GM19397 (cell line): Measurements from ENCODE around the gene DAZAP1.
"Not testable (repeated sequence)": the region's sequence is repeated elsewhere in the genome, so short reads cannot be mapped to it uniquely, and the experiment has no call there.

Source experiments
- ATAC-seq: cut with Tn5 transposase; IDR thresholded peaks from one replicate; pipeline ENCODE4 v1.9.1; 2021; ENCODE audit warnings: mild to moderate bottlenecking, moderate library complexity; ENCODE audit not compliant: unreplicated experiment

Gene DAZAP1

DNA sequence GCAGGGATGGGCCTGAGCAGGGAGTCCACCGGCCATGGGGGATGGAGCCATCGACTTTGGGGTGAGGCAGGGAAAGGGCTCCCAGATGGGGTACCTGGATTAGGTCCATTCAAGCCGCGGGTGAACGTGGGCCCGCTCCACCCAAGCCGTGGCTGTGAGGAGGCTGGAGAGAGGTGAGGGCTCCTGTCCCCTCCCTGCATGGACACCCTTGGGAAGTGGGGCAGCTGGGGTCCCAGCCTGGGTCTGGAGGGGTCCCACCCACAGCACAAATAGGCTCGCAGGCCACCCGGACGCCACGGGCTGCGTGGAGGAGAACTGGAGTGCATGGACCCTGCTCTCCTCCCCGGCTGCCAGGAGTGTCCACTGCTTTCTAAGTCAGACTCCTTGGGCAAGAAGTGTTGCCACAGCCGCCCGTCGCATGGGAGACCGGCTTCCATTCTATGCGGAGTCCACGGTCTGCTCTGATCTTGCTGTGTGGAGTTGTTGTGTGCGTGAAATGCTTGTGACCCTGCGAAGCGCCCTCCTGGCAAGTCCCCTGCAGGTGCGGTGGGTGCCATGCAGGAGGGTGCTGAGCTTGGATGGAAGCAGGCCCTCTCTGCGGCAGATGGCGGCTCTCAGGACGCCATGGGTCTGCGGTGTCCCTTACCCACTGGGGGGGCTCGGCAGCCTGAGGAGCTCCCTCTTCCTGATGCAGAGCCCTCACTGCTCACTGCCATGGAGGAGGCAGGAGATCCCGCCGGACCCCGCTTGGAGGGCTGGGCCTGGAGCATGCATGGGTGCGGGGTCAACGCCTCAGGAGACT is 2.0 kb downstream of the DAZAP1 start:
- ATAC-seq, result no peak

DNA sequence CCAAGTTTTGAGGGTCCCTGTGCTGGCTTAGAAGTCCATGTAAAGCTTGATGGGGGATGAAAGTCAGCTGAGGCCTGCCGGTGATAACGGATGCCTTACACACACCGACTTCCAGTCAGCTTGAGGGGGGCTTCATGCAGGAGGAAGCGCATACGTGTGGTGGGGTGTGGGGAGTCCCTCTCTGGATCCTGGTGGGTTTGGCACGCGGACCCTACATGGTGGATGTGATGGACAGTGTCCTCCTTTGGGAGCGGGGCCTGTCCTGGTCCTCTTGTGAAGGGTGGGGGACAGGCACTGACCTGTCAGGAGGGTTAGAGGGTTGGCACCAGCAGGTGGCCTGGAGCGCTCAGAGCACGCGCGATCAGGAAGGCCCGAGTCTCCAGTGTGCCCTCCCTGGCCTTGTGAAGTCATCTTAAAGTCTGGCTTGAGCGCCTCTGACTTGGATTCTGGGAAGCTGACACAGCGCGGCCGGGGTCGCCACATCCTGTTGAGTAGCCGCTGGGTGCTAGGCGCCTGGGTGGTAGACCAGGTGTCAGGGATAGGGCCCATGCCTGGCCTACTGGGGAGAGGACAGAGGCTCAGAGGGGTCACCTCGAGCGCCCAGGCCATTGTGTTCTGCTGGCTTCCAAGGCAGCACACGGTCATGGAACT is 2.9 kb downstream of the DAZAP1 start:
- no peak for ATAC-seq

DNA sequence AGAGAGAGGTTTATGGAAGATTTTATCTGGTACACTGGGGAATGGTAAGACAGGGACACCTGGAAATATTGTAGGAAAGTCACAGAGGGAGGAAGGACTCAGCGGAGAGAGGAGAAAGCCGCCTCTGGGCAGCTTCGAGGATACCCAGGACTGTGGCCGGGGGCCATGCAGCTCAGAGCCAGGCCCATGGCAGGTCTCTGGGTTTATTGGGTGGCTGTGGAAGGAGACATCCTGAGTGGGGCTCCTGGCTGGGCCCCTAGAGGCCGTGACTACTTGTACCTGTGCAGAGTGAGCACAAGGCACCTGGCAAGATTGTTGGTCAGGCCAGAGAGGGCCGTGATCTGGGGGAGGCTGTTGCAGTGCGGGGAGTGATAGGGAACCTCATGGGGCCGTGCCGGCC is 3.4 kb downstream of the DAZAP1 start:
- ATAC-seq, result no peak

DNA sequence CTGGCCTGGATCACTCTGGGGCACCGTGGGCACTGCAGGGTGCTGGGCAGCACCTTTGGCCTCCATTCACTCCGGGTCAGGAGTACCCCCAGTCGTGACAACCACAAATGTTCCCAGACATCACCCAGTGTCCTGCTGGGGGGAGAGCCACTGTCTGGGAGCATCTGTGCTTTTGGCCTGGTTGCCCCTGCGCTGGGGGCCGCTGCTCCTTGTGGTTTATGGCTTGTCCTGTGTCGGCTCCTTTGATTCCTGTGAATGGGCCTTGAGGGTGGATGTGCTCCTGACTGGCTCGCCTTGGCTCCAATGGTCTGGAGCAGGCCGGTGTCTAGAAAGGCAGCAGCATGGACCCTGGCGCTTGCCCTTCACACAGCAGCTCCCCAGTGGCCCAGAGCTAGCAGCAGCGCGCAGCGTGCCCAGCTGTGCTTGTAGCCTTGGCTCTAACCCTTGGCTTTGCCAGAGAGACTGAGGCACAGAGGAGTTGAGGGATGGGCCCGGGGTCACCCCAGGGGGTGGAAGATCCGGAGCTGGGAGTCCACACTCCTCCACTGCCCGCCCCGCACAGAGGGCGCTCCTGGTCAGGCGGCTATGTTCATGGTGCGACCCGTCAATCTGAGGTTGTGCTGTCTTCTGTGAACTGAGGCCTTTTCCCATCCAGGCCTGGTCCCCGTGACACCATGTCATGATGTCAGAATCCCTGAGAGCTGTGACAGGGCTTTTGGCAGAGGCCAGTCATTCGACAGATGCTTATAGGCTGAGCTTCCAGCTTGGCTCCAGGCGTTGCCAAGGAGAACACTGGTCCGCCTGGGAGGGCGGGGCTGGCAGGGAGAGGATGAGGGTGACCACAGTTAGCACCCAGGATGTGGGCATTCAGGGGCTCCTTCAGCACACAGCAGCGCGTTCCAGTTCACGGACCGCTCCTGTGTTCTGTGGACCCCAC is 4.1 kb downstream of the DAZAP1 start:
- no peak for ATAC-seq

DNA sequence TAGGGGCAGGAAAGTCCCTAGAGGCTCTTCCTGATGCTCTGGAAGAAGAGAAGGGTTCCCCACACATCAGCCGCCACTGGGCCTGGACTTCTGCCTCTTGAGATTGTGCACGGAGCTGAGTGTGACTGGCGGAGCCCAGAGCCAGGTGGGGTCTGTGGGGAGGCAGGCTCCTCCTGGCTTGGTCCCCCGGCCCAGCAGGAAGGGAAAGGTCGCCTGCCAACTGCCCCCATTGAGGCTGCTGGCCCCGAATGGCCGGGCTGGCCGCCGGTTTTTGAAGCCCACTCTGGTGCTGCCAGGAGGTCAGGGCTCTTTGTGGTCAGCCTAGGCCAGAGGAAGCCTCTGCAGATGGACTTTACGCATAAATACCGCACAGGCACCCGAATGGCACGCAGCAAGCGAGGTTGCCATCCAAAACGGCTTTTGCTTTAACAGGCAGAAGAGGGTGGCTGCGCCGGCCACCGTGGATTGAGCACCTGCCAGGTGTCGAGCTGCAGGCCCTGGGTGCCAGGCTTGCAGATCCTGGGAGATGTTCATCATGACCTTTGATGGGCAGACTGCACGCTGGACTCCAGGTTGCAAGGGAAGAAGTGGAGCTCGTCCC is 5.0 kb downstream of the DAZAP1 start:
- ATAC-seq, result no peak

DNA sequence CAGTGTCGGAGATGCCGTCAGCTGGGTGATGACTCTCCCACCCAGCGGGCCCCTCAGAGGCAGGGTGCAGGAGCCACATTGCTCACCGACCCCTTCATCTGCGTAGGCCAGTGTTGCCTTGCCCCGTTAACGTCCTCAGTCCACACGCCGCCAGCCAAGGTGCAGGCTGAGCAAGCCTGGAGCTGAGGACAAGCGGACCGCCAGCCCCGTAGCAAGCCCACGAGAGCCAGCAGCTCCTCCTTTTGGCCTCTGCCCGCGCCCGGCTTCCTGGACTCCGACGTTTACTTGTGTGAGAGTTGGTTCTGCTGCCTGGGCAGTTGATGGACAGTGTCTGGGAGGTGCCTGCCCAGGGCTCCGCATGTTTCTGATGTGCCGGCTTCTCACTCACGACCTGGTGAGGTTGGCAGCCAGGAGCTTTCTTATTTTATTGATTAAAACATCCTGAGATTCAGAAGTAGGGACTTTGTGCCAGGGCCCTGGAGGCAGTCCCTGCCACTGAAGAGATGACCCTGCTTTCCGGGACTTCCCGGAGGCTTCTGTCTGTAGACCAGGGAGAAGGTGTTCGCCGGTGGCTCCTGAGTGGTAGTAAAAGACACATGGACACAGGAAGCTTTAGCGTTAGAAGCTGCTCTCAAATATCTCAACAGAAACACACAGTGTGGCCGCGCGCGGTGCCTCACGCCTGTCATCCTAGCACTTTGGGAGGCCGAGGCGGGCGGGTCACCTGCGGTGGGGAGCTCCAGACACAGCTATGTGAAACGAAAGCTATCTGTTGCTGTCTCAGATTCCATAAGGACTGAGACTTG is 5.8 kb downstream of the DAZAP1 start:
- no peak for ATAC-seq

DNA sequence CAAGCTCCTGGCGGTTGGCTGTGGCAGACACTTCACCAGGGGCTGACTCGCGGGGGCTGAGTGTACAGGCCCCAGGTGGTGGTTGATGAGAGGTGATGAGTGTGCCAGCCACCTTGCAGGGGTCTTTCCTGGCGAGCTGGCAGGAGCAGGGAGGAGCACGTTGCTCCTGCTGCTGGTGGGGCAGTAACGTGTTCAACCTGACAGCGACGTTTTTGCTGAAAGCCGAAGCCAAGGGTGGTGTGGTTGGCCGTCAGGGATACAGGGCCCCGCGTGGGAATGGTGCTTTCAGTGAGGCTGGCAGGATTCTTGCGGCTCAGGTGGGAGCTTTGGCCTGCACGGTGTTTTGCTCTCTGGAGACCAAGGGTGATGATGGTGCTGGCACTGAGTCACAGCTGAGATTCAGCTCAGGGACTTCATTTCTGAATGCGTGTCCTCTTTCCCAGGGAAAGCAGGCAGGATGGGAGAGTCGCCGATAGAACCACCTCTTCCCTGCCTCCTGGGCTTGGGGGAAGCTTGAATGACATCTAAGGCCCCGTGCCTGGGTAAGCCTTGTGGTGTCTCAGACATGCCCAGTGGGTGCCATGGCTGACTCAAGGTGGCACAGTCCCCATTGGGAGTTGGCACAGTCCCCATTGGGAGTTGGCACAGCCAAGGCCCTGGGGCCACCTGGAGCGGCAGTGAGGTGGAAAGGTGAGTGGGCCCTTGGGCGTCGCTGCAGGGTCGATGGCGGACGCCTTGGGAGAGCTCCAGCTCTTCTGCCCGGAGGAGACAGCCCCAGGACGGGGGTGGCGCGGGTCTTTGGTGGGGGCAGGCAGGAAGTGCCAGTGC is 8.8 kb downstream of the DAZAP1 start:
- no peak for ATAC-seq

DNA sequence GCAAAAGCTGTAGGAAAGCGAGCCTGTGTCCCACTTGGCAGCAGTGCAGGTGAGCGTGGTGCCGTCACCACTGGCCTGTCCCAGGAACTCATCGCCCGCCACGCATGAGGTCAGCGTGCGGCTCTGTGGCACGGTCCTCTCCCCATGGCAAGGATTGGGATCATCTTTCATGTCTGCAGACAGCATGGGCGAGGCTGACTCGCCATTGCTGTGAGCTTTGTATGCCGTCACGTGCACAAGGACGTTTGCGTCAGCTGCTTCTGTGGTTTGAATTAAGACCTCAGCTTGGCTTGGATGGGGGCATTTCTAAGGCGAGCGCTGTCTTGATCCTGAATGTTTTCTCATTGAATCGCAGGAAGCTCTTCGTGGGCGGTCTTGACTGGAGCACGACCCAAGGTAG is 9.8 kb downstream of the DAZAP1 start:
- ATAC-seq, result no peak

DNA sequence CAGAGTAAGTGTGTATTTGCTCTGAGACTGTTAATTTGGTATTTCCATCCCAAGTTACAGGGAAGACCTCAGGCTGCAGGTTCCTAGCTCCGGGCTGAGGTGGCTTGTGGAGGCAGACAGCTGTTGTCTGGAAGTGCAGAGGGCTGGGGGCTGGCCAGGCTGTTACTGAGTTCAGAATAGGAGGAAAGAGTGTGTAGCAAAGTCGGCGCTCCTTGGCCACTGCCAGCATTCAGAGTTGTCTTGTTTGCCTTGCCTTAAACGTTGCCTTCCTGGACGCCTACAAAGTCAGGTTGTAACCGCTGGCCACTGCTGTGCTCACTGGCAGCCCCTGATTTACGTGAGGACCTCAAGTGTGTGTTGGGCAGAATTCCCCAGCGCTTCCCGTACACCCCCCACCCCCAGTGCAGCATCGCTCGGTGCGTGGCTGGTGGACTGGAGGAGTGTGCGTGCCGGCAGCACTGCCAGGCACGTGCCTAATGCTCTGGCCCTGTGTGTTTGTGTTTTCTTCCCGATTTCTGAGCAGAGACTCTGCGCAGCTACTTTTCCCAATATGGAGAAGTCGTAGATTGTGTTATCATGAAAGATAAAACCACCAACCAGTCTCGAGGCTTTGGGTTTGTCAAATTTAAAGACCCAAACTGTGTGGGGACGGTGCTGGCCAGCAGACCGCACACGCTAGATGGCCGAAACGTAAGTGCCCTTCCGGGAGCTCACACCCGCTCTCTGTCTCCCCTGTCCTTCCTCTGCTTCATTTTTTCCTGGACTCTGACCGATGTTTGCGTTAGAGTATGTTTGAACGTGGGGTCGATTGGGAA is 10.5 kb downstream of the DAZAP1 start:
- no peak for ATAC-seq

DNA sequence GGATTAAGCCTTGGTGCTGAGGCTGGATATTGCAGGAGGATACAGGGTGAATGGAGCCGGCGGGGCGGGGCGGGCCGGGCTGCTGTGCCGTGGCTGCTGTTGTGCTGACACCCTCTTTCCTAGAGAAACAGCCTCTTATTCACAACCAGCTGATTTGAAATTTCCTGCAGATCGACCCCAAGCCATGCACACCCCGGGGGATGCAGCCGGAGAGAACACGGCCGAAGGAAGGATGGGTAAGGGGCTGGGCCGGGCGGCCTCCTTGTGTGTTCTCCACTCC is 11.1 kb downstream of the DAZAP1 start:
- no peak for ATAC-seq

DNA sequence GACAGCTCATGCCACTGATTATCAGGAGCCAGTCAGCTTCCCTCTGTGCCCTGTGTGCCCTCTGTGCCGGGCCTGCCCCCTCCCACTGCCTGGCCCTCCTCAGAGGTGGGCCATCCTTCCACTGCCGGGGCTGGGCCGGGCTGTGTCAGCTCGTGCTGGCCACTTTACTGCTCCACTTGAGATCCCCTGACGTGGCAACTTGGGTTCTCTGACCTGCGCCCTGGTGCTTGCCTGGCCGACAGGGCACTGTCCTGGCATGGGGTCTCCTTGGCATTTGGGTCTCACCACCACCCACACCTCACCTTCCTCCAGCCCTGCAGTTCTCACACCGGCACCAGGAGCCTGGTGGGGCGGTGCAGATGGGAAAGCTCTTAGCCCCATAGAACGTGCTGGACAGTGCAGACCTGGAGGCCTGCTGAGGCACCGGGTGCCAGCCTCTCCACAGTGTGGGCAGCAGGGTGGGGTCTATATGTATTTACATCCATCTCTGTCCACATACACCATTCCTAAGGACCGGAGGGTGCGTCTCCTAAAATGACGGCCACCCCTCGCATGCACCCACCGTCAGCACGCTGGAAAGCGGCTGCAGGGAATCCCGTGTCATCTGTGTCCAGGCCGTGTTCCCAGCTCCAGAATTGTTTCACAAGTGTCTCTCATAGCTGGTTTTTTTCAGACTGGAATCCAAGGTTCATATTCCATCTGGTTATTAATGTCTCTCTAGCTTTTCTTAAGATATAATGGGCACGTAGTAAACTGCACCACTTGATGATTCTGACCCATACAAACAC is 11.8 kb downstream of the DAZAP1 start:
- no peak for ATAC-seq

DNA sequence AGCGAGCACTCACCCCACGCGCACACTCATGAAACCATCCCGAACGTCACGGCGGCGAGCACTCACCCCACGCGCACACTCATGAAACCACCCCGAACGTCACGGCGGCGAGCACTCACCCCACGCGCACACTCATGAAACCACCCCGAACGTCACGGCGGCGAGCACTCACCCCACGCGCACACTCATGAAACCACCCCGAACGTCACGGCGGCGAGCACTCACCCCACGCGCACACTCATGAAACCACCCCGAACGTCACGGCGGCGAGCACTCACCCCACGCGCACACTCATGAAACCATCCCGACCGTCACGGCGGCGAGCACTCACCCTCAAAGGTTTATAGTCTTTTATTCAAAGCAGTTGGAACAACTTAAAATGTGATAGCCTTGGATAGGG is 12.7 kb downstream of the DAZAP1 start:
- ATAC-seq, result not testable (repeated sequence)

DNA sequence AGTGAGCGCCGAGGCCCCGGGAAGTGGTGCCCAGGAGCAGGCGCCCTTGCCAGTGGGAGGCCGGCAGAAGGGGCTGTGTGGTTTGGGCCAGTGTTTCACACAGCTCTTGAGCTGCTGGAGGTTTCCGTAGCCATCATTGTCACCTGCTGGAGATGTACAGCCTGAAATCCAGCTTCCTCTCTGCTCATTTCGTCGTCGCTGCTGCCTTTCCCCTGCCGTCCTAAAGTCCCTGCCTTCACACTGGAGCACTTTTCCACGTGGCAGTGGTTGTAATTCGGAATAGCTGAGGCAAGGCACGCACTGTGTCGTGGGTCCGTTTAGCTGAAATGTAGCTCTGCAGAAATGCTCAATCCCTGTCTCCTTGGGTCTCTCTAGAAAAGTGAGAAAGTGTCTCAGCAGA is 13.2 kb downstream of the DAZAP1 start:
- ATAC-seq, result no peak

DNA sequence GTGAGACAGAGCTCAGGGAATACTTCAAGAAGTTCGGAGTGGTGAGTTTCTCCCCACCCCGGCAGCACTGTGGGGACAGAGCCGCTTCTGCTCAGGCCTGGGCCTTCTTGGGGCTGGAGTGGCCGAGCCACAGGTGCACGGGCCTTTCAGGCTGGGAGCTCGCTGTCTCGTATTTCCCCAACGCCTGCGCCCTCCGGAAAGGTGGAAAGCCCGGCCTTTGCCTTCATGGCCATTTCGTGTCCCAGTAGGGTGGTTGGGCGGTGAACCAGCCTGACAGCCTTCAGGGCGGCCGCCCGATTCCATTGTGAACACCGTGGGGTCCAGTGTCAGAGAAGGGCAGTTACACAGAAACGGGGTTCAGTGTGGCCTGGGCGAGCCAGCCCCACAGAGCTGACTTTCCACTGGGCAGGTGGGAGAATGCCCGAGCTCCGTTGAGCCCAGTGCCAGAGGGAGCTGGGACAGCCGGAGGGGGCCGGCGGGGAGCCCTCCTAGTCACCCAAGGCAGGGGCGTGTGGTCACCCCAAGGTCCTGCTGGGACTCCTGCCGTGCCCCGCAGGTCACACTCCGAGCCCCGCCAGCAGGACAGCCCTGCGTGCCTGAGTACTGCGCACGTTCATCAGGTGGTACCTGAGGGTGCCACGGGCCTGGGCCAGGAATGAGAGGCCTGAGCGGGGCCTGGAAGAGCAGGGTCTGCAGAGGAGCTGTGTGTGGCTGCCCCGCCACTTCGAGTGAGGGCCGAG is 14.0 kb downstream of the DAZAP1 start:
- no peak for ATAC-seq

DNA sequence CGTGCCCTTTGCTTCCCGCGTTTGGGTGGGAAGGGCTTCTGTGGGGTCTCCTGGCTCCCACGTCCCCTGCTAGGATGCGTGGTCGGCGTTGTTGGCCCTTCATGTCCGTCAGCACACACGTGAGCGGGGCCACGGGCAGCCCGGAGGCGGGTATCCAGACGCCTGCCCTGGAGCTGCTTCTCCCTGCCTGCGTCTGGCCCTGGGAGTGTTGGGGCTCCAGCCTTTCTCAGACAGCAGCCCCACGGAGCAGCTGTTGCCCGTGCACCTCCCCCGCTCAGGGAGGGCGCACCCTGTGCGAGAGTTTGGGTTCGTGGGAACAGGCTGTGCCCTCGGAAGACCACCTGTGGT is 14.5 kb downstream of the DAZAP1 start:
- no peak for ATAC-seq

DNA sequence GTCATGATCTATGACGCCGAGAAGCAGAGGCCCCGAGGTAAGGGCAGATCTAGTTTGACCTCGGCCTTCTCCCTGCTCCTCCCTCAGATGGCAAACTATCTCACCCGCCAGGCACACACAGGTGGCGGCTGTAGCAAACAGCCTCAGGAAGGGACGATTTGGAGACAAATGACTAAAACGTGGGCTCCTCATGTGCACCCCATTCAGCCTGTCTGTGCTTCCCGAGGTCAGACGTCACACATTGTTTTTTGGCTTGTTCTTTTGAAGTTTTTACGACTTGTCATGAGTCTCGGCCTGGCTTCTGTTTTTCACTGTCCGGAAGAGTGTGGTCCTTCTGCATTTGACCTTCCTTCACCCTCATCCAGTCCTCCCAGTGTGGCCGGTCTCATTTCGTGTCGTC is 15.0 kb downstream of the DAZAP1 start:
- ATAC-seq, result no peak

DNA sequence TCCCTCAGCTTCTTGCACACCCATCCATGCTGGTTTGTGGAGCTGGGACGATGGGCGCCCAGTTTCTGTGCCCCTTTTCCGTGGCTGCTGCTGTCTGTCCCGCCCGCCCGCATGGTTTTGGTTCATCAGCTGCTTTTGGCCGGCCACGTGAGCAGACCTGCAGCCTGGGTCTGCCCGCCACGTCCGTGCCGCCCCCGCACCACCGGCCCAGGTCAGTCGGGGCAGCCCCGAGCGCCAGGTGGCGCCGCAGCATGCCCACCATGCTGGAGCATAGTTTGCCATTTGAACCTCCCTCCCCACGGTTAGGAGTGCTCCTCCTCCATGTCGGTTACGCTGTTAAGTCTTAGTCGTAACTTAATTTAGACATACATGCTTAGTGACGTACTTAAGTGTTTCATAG is 15.6 kb downstream of the DAZAP1 start:
- ATAC-seq, result no peak
